PFSK-1 (cell line): Measurements from ENCODE around the gene SEH1L.

Source experiments
- POLR2AphosphoS5 ChIP-seq: IDR thresholded peaks from 2 replicates; pipeline ENCODE4 v1.6.1; 2012; ENCODE audit warnings: low read depth, mild to moderate bottlenecking, control low read depth, low read length, moderate library complexity
- TAF1 ChIP-seq: IDR thresholded peaks from 2 replicates; pipeline ENCODE4 v1.6.1; 2012; ENCODE audit warnings: low read length, control low read depth, borderline replicate concordance; ENCODE audit not compliant: insufficient read depth

GRCh38 chr18:12995424-12995823 is 47.6 kb downstream of the SEH1L start:
- TF ChIP-seq POLR2AphosphoS5 (no peak), TAF1 (no peak)
